ENCODE results near the gene POLRMT. TPM values are rescaled to one million over a fixed set of nuclear protein-coding genes. Genes with fewer than 3 reads are reported as not detected.

Gene POLRMT
- total RNA-seq, 4 donors from 2014 or later, result 23.2 to 39.7 (median 33.1) TPM

- Histone ChIP-seq H3K27me3 (no peaks in the 10 kb centered on the region), H3K27ac (no peak within 1 kb of the TSS), H3K4me1 (peaks cover 11 to 15% of the 10 kb centered on the region in 2 donors), H3K4me3 (replicated peaks in 1 of 3) (no peak within 1 kb of the TSS), H3K36me3 (no peaks in the 10 kb centered on the region), H3K9me3 (no peaks in the 10 kb centered on the region)
- TF ChIP-seq POLR2A (IDR thresholded peaks at IDR 0.05) (no peak), CTCF (IDR thresholded peaks at IDR 0.05) (no peak)
- peak; percentile 86 to 88 for DNase-seq
- 14 to 17% methylated on average over 30 to 41 of the region's 109 CpGs for WGBS, 2 donors
- intact Hi-C loops (cut with DNase I), result no loop called here
These were observed 6.2 kb upstream of the POLRMT start, which contains the start of gene FGF22 for GRCh38 chr19:639253-640160. FGF22 (plus strand) TSS chr19:639879; CDS start chr19:639926, 47 bp downstream.

GRCh38 chr19:638906-639252 lies 5.5 kb upstream of the POLRMT start:
- 20 to 78% methylated on average over 1 to 13 of the region's 17 CpGs for WGBS, 2 donors
- no peak overlapping the region for H3K27ac ChIP-seq
- intact Hi-C loops (cut with DNase I), result no loop called here

GRCh38 chr19:634975-635652 lies 1.8 kb upstream of the POLRMT start:
- WGBS, 2 donors, result 88 to 97% methylated on average over 6 to 16 of the region's 16 CpGs
- no peaks in the 10 kb centered on the region for H3K9me3 ChIP-seq
- no peak overlapping the region for H3K4me3 ChIP-seq (replicated peaks in 1 of 3)
- no peaks in the 10 kb centered on the region for H3K36me3 ChIP-seq
- no peaks in the 10 kb centered on the region for H3K27me3 ChIP-seq
- intact Hi-C loops (cut with DNase I), result no loop called here
- TF ChIP-seq POLR2A (IDR thresholded peaks at IDR 0.05) (no peak), CTCF (IDR thresholded peaks at IDR 0.05) (no peak)
- DNase-seq, result no peak
- peaks cover 25 to 33% of the 10 kb centered on the region in 2 donors for H3K4me1 ChIP-seq
- H3K27ac ChIP-seq, result no peak overlapping the region

More at GRCh38 chr19:638906-639252, 5.5 kb upstream of the POLRMT start:
- H3K36me3 ChIP-seq, result no peaks in the 10 kb centered on the region
- no peak for TF ChIP-seq CTCF (IDR thresholded peaks at IDR 0.05)
- no peak for TF ChIP-seq POLR2A (IDR thresholded peaks at IDR 0.05)
- H3K4me3 ChIP-seq (replicated peaks in 1 of 3), result no peak overlapping the region
- H3K4me1 ChIP-seq, result peaks cover 17 to 21% of the 10 kb centered on the region in 2 donors
- H3K9me3 ChIP-seq, result no peaks in the 10 kb centered on the region
- no peak for DNase-seq
- H3K27me3 ChIP-seq, result no peaks in the 10 kb centered on the region

- TF ChIP-seq POLR2A (IDR thresholded peaks at IDR 0.05), result no peak
- peak in 2 of 6 experiments; percentile 1 to 7 for TF ChIP-seq CTCF (IDR thresholded peaks at IDR 0.05)
- no peak overlapping the region for H3K27ac ChIP-seq
- no peaks in the 10 kb centered on the region for H3K9me3 ChIP-seq
- peak overlapping the region in 2 of 3 donors; percentile 28 to 90 for H3K4me3 ChIP-seq (replicated peaks in 1 of 3)
- intact Hi-C loops (cut with DNase I), result no loop called here
- H3K4me1 ChIP-seq, result peaks cover 18 to 25% of the 10 kb centered on the region in 2 donors
- H3K27me3 ChIP-seq, result no peaks in the 10 kb centered on the region
- H3K36me3 ChIP-seq, result peaks cover 3 to 5% of the 10 kb centered on the region in 2 donors
- WGBS, 2 donors, result 18 to 19% methylated on average over 32 of the region's 32 CpGs
- DNase-seq, result no peak
These were observed 676 bp upstream of the POLRMT start for GRCh38 chr19:633786-634639.
